HEK293T (cell line): ENCODE measurements around the gene DHH.

Experiments
- ARNT ChIP-seq: fragments of 450-650 bp; IDR thresholded peaks from 2 replicates; pipeline ENCODE4 v1.6.1; 2017; ENCODE audit warnings: mild to moderate bottlenecking
- BHLHE40 ChIP-seq: fragments of 450-650 bp; IDR thresholded peaks from 2 replicates; pipeline ENCODE4 v1.6.1; 2016; ENCODE audit warnings: mild to moderate bottlenecking, moderate library complexity, borderline replicate concordance
- CTBP1 ChIP-seq: fragments of 450-650 bp; IDR thresholded peaks from 2 replicates; pipeline ENCODE4 v1.6.1; 2016; ENCODE audit warnings: borderline replicate concordance
- ELF4 ChIP-seq: fragments of 450-650 bp; IDR thresholded peaks from 2 replicates; pipeline ENCODE4 v1.6.1; 2017; ENCODE audit warnings: antibody characterized with exemption
- FOXA1 ChIP-seq: fragments of 450-650 bp; IDR thresholded peaks from 2 replicates; pipeline ENCODE4 v1.6.1; 2016; ENCODE audit warnings: mild to moderate bottlenecking
- FOXK2 ChIP-seq: fragments of 450-650 bp; IDR thresholded peaks from 2 replicates; pipeline ENCODE4 v1.6.1; 2016; ENCODE audit warnings: mild to moderate bottlenecking
- FOXM1 ChIP-seq: fragments of 450-650 bp; IDR thresholded peaks from 2 replicates; pipeline ENCODE4 v1.6.1; 2017; ENCODE audit warnings: mild to moderate bottlenecking, borderline replicate concordance
- HDGF ChIP-seq: fragments of 450-650 bp; IDR thresholded peaks from 2 replicates; pipeline ENCODE4 v1.6.1; 2017; ENCODE audit warnings: antibody characterized with exemption, borderline replicate concordance
- L3MBTL2 ChIP-seq: fragments of 450-650 bp; conservative IDR thresholded peaks from 2 replicates; pipeline ENCODE4 v1.6.1; 2016; ENCODE audit warnings: mild to moderate bottlenecking
- NFRKB ChIP-seq: fragments of 450-650 bp; IDR thresholded peaks from 2 replicates; pipeline ENCODE4 v1.6.1; 2016; ENCODE audit warnings: mild to moderate bottlenecking, moderate library complexity
- SP1 ChIP-seq: fragments of 450-650 bp; IDR thresholded peaks from 2 replicates; pipeline ENCODE4 v1.6.1; 2017
- SUZ12 ChIP-seq: fragments of 450-650 bp; IDR thresholded peaks from 2 replicates; pipeline ENCODE4 v1.6.1; 2016; ENCODE audit warnings: mild to moderate bottlenecking
- TARDBP ChIP-seq: fragments of 450-650 bp; IDR thresholded peaks from 2 replicates; pipeline ENCODE4 v1.6.1; 2016
- TF ChIP-seq, protein P1 (sequence below): fragments of 450-650 bp; IDR thresholded peaks from 2 replicates; pipeline ENCODE4 v1.6.1; 2016

DNA sequence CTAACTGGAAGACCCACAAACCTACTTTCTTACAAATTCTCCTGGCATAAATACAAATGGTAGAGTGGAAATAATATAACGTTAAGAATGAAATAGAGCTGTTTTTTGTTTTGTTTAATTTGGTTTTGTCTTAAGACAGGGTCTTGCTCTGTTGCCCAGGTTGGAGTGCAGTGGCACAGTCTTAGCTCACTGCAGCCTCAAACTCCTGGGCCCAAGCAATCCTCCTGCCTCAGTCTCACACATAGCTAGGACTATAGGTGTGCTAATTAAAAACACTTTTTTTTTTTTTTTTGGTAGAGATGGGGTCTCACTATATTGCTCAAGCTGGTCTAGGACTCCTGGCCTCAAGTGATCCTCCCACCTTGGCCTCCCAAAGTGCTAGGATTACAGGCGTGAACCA lies 4.1 kb upstream of the DHH start:
- TF ChIP-seq BHLHE40 (no peak), SP1 (no peak), FOXM1 (no peak), FOXA1 (no peak), HDGF (no peak), SUZ12 (no peak), NFRKB (no peak), CTBP1 (no peak), TARDBP (no peak), L3MBTL2 (no peak), FOXK2 (no peak), ARNT (no peak), ELF4 (no peak)
- TF ChIP-seq, protein P1, sequence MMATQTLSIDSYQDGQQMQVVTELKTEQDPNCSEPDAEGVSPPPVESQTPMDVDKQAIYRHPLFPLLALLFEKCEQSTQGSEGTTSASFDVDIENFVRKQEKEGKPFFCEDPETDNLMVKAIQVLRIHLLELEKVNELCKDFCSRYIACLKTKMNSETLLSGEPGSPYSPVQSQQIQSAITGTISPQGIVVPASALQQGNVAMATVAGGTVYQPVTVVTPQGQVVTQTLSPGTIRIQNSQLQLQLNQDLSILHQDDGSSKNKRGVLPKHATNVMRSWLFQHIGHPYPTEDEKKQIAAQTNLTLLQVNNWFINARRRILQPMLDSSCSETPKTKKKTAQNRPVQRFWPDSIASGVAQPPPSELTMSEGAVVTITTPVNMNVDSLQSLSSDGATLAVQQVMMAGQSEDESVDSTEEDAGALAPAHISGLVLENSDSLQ: no peak
